ENCODE data around the gene TMEM239. TPM values are rescaled to one million over a fixed set of nuclear protein-coding genes. Genes with fewer than 3 reads are reported as not detected.

TMEM239 gene
- total and polyA plus RNA-seq, 4 donors, result not detected

- TF ChIP-seq REST (IDR thresholded peaks at IDR 0.05) (no peak), HNF4A (conservative IDR thresholded peaks at IDR 0.05) (no peak), GABPA (IDR thresholded peaks at IDR 0.05 in 1 of 2, conservative IDR thresholded peaks at IDR 0.05 in 1 of 2) (no peak), RXRA (IDR thresholded peaks at IDR 0.05) (no peak)
Observed at GRCh38 chr20:2804041-2804828, 11.9 kb upstream of the TMEM239 start (continued).

- TF ChIP-seq TAF1 (conservative IDR thresholded peaks at IDR 0.05) (no peak), GABPA (IDR thresholded peaks at IDR 0.05 in 1 of 2, conservative IDR thresholded peaks at IDR 0.05 in 1 of 2) (no peak), RAD21 (IDR thresholded peaks at IDR 0.05) (no peak), NR2F2 (IDR thresholded peaks at IDR 0.05) (no peak), SP1 (IDR thresholded peaks at IDR 0.05) (no peak), REST (IDR thresholded peaks at IDR 0.05) (no peak), FOXA1 (IDR thresholded peaks at IDR 0.05) (no peak), EGR1 (IDR thresholded peaks at IDR 0.05; ENCODE audit: low read depth in 2 of 2) (no peak), MAX (IDR thresholded peaks at IDR 0.05) (no peak), HNF4G (IDR thresholded peaks at IDR 0.05) (no peak), HNF4A (conservative IDR thresholded peaks at IDR 0.05) (no peak), FOXA2 (IDR thresholded peaks at IDR 0.05) (no peak), CTCF (IDR thresholded peaks at IDR 0.05; ENCODE audit: low read depth, low read length, missing input control) (no peak), JUND (IDR thresholded peaks at IDR 0.05) (no peak), RXRA (IDR thresholded peaks at IDR 0.05) (no peak), YY1 (IDR thresholded peaks at IDR 0.05) (no peak), ZBTB33 (IDR thresholded peaks at IDR 0.05) (no peak), ATF3 (IDR thresholded peaks at IDR 0.05) (no peak)
- H3K9ac ChIP-seq (ENCODE audit: low read depth in 1 of 2, low read length in 2 of 2), result no peak overlapping the region
- no peak overlapping the region for H3K27ac ChIP-seq (ENCODE audit: low read depth in 1 of 2, low read length in 2 of 2)
- H3K36me3 ChIP-seq (ENCODE audit: control insufficient read depth in 4 of 4, insufficient read depth in 3 of 4, low read depth in 1 of 4, low read length in 3 of 4), result peaks cover 0 to 2% (median 0%) of the 10 kb centered on the region in 4 donors
- DNase-seq (ENCODE audit: low spot score), result no peak
- peaks cover 3 to 9% (median 4%) of the 10 kb centered on the region in 4 donors for H3K9me3 ChIP-seq (ENCODE audit: control insufficient read depth in 4 of 4, low read length in 3 of 4)
- H3K27me3 ChIP-seq (ENCODE audit: control insufficient read depth in 4 of 4, insufficient read depth in 4 of 4, low read length in 3 of 4), result peaks cover 4 to 21% (median 11%) of the 10 kb centered on the region in 4 donors
- H3K4me1 ChIP-seq (ENCODE audit: control insufficient read depth in 4 of 4, insufficient read depth in 4 of 4, low read length in 3 of 4), result peaks cover 0 to 9% (median 6%) of the 10 kb centered on the region in 4 donors
- WGBS, result 16% methylated on average over 49 of the region's 49 CpGs
- no peak overlapping the region for H3K4me3 ChIP-seq (ENCODE audit: low read depth in 1 of 3, low read length in 3 of 3)
Observed at GRCh38 chr20:2804852-2805688, 11.1 kb upstream of the TMEM239 start.

Data from liver (tissue), 9 donors.